ENCODE data around the gene EPB41L4A. TPM values are rescaled to one million over a fixed set of nuclear protein-coding genes. Genes with fewer than 3 reads are reported as not detected.

The EPB41L4A gene
- total RNA-seq, 3 donors from 2014 or later: 22.0 to 25.9 (median 22.6) TPM

DNA sequence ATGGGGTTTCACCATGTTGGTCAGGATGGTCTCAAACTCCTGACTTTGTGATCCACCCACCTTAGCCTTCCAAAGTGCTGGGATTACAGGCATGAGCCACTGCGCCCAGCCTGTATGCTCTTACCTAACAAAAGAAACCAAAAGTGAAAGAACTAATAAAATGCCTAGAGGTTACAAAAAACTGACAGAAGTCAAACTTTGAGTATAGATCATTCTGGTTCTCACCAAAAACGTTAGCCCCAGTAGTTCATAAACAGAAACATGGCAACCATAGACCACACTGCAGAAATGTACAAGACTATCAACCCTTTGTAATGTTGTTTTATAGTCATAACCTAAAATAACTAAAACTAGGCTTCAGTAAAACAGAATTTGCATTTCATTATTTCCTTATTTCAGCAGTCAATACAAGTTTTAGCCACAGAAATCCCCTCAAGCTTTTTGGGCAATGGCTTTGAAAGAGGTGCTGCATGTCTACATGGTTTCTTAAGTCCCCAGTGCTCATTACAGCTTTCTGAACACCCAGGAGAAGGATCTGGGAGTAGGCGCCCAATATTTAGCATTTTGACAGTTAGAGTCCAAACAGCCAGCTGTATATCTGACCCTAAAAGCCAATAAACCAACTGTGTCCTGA is 72.5 kb downstream of the EPB41L4A start:
- intact Hi-C loops (cut with DNase I; ENCODE audit: low total_unique reads): no loop called here
- H3K4me1 ChIP-seq: no peaks in the 10 kb centered on the region
- no peaks in the 10 kb centered on the region for H3K27me3 ChIP-seq
- no peak for DNase-seq (ENCODE audit: low spot score in 2 of 2)
- no peaks in the 10 kb centered on the region for H3K36me3 ChIP-seq
- TF ChIP-seq POLR2AphosphoS5 (IDR thresholded peaks at IDR 0.05) (no peak), POLR2A (IDR thresholded peaks at IDR 0.05) (no peak)
- TF ChIP-seq, protein P1, sequence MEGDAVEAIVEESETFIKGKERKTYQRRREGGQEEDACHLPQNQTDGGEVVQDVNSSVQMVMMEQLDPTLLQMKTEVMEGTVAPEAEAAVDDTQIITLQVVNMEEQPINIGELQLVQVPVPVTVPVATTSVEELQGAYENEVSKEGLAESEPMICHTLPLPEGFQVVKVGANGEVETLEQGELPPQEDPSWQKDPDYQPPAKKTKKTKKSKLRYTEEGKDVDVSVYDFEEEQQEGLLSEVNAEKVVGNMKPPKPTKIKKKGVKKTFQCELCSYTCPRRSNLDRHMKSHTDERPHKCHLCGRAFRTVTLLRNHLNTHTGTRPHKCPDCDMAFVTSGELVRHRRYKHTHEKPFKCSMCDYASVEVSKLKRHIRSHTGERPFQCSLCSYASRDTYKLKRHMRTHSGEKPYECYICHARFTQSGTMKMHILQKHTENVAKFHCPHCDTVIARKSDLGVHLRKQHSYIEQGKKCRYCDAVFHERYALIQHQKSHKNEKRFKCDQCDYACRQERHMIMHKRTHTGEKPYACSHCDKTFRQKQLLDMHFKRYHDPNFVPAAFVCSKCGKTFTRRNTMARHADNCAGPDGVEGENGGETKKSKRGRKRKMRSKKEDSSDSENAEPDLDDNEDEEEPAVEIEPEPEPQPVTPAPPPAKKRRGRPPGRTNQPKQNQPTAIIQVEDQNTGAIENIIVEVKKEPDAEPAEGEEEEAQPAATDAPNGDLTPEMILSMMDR (IDR thresholded peaks at IDR 0.05): no peak
- no peak overlapping the region for H3K4me3 ChIP-seq
- no peaks in the 10 kb centered on the region for H3K9me3 ChIP-seq
- H3K27ac ChIP-seq: no peak overlapping the region

DNA sequence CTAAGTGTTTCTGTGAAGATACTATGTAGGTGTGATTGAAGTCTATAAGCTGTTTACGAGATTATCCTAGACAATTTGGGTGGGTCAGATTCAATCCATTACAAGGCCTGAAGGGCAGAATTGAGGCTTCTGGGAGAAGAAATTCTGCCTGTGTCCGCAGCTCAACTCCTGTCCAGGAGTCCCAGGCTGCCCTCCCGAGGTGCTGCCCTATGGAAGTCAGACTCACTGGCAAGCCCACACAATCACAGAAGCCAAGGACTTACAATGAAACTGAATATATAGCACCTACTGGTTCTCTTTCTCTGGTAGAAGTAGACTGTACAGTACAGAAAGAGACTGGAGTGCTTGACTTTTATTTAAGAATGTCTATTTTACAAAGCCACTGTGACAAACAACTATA is 74.5 kb downstream of the EPB41L4A start:
- no peak for DNase-seq (ENCODE audit: low spot score in 2 of 2)
- H3K9me3 ChIP-seq: no peaks in the 10 kb centered on the region
- H3K4me3 ChIP-seq: no peak overlapping the region
- no peaks in the 10 kb centered on the region for H3K36me3 ChIP-seq
- intact Hi-C loops (cut with DNase I; ENCODE audit: low total_unique reads): no loop called here
- H3K27ac ChIP-seq: no peak overlapping the region
- H3K4me1 ChIP-seq: no peaks in the 10 kb centered on the region
- H3K27me3 ChIP-seq: no peaks in the 10 kb centered on the region
- TF ChIP-seq, protein P1 (IDR thresholded peaks at IDR 0.05): no peak
- TF ChIP-seq POLR2A (IDR thresholded peaks at IDR 0.05) (no peak), POLR2AphosphoS5 (IDR thresholded peaks at IDR 0.05) (no peak)

DNA sequence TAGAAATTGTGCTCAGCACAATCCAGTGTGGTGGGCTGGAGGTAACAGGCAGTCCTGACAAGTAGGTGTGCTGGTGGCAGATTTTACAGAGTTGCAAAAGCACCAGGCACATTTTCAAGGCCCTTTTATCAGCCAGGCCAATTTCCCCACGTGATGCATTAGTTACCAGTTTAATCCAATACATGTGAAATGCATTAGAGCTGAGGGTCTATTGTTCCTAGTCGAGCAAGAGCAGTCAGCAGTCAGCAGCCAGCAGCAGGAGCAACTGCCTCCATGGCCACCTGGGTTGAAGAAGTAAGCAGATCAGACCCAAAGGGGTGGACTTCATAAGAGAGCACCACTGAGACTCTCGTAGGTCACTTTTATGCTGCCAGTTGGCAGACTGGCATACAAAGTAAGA is 76.7 kb downstream of the EPB41L4A start:
- DNase-seq (ENCODE audit: low spot score in 2 of 2): no peak
- Histone ChIP-seq H3K4me1 (peaks cover 0 to 11% of the 10 kb centered on the region in 2 donors), H3K36me3 (no peaks in the 10 kb centered on the region), H3K27me3 (no peaks in the 10 kb centered on the region), H3K9me3 (no peaks in the 10 kb centered on the region), H3K27ac (no peak overlapping the region), H3K4me3 (no peak overlapping the region)
- intact Hi-C loops (cut with DNase I; ENCODE audit: low total_unique reads): no loop called here
- TF ChIP-seq POLR2AphosphoS5 (IDR thresholded peaks at IDR 0.05) (no peak), POLR2A (IDR thresholded peaks at IDR 0.05) (no peak)
- TF ChIP-seq, protein P1 (IDR thresholded peaks at IDR 0.05): no peak

DNA sequence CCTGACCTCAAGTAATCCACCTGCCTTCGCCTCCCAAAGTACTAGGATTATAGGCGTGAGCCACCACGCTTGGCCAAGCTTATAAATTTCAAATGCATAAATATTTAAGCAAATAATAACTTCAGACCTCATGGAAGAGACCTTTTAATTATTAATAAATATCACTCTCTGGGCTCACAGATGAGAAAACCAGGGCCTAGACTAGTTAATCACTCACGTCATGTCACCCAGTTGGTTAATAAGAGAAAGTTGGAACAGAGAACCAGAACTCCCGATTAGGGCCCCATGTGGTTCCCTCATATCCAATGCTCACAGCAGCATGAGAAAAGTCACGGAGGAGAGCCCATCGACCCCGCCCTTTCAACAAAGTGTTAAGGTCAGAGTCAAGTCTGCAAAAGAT is 79.3 kb downstream of the EPB41L4A start:
- Histone ChIP-seq H3K36me3 (no peaks in the 10 kb centered on the region), H3K27me3 (no peaks in the 10 kb centered on the region), H3K4me1 (peaks cover 0 to 11% of the 10 kb centered on the region in 2 donors), H3K27ac (no peak overlapping the region), H3K4me3 (no peak overlapping the region), H3K9me3 (no peaks in the 10 kb centered on the region)
- TF ChIP-seq POLR2A (IDR thresholded peaks at IDR 0.05) (no peak), POLR2AphosphoS5 (IDR thresholded peaks at IDR 0.05) (no peak)
- TF ChIP-seq, protein P1 (IDR thresholded peaks at IDR 0.05): no peak
- no peak for DNase-seq (ENCODE audit: low spot score in 2 of 2)
- intact Hi-C loops (cut with DNase I; ENCODE audit: low total_unique reads): no loop called here

DNA sequence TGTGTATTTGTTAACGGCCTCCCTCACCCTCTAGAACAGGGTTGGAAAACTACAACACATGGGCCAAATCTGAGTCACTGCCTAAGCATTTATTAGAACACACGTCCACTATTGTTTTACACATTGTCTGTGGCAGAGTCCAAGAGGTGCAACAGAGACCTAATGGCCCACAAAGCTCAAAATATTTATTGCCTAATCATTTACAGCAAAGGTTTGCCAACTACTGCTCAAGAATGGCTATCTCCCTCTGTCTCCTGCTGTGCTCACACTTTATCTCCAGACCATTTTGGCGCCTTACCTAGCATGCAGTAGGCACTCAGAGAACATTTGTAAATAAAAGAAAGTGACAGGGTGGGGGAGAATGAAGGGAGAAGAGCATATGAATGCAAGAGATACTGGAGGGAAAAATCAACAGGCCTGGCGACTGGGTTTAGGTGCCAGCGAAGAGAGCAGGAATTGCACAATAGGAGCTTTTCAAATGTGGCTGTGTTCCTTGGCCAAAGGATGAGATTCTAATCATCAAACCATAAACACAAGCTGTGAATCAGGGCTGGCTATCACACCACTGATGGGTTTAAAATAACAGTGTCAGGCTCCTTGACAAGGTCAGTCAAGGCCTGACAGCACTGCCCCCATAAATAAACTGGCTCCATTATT is 80.3 kb downstream of the EPB41L4A start:
- peaks cover 0 to 11% of the 10 kb centered on the region in 2 donors for H3K4me1 ChIP-seq
- H3K27me3 ChIP-seq: no peaks in the 10 kb centered on the region
- peak overlapping the region; percentile 68 to 83 for H3K27ac ChIP-seq
- DNase-seq (ENCODE audit: low spot score in 2 of 2): peak in 1 of 2 donors; percentile 62
- TF ChIP-seq, protein P1 (IDR thresholded peaks at IDR 0.05): no peak
- TF ChIP-seq POLR2AphosphoS5 (IDR thresholded peaks at IDR 0.05): peak in 2 of 3 donors; percentile 27 to 57
- H3K4me3 ChIP-seq: no peak overlapping the region
- intact Hi-C loops (cut with DNase I; ENCODE audit: low total_unique reads): no loop called here
- H3K36me3 ChIP-seq: no peaks in the 10 kb centered on the region
- no peaks in the 10 kb centered on the region for H3K9me3 ChIP-seq

All from breast epithelium (tissue), 4 donors.